Ascending aorta (tissue), 2 donors: ENCODE measurements around the gene THOC6. TPM values are rescaled to one million over a fixed set of nuclear protein-coding genes. Genes with fewer than 3 reads are reported as not detected.

Experiments
- DNase-seq, 2 donors: peaks; one replicate each; pipeline ENCODE4 v3.0.0-alpha.2; 2019; ENCODE audit warnings: low spot score in 2 of 2
- H3K27ac ChIP-seq, 2 donors: fragments of 200-600 bp; sonication (generic); one replicate each; pipeline ENCODE4 v1.5.1; 2016 to 2017; ENCODE audit warnings: mild to moderate bottlenecking in 1 of 2
- H3K27me3 ChIP-seq: fragments of 200-600 bp; sonication (generic); one replicate; pipeline ENCODE4 v1.5.1; 2017
- H3K36me3 ChIP-seq, 2 donors: fragments of 200-600 bp; sonication (generic); one replicate each; pipeline ENCODE4 v1.5.1; 2016
- H3K4me1 ChIP-seq, 2 donors: fragments of 200-600 bp; sonication (generic); one replicate each; pipeline ENCODE4 v1.5.1; 2016 to 2017; ENCODE audit warnings: mild to moderate bottlenecking in 1 of 2
- H3K4me3 ChIP-seq, 2 donors: fragments of 200-600 bp; sonication (generic); one replicate each; pipeline ENCODE4 v1.5.1; 2016 to 2017; ENCODE audit warnings: mild to moderate bottlenecking in 1 of 2
- H3K9me3 ChIP-seq, 2 donors: fragments of 200-600 bp; sonication (generic); one replicate each; pipeline ENCODE4 v1.5.1; 2016
- intact Hi-C: fragments of 100-400 bp; cut with DNase I; formaldehyde crosslinking; loops from one replicate; pipeline ENCODE4 v1.15.1; 2023
- total RNA-seq: library from RNA; depleted of rRNA; stranded (reverse); fragments of >200 nt; gene quantifications from one replicate; pipeline ENCODE4 v1.1.0, GENCODE V29; 2016
- TF ChIP-seq, protein P1 (sequence below), 3 experiments: fragments of 200-600 bp in 2 of 3; fragments of 450-650 bp in 1 of 3; sonication (generic) in 2 of 3; IDR thresholded peaks; one replicate each; pipeline ENCODE4 v1.5.1; 2016 to 2019; ENCODE audit warnings: antibody characterized with exemption in 3 of 3, mild to moderate bottlenecking in 1 of 3, moderate library complexity in 1 of 3

Gene THOC6
- total RNA-seq, 1 donor from 2014 or later = 32.6 TPM

DNA sequence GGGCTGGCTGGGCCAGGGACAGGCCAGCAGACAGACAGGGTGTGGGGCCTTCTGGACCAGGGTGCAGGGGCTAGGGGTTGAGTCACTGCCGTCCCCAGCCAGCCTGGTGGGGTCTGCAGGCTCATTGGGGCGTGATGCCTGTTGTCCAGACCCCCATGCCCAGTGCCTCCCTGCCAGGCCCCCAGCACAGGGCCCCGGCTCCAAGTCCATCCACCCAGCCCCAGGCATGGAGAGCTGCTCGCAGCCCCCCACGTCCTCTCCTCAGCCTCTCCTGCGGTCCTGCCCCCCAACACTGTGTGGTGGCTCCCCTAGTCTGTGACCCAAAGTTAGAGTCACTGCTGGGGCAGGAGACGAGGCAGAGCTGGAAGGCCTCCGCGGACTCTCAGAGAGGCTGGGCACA is 36.5 kb upstream of the THOC6 start:
- Histone ChIP-seq H3K4me3 (no peak overlapping the region), H3K27me3 (no peaks in the 10 kb centered on the region), H3K36me3 (no peaks in the 10 kb centered on the region), H3K9me3 (no peaks in the 10 kb centered on the region), H3K27ac (no peak overlapping the region), H3K4me1 (peaks cover 3 to 5% of the 10 kb centered on the region in 2 donors)
- intact Hi-C loops = no loop called here
- TF ChIP-seq, protein P1, sequence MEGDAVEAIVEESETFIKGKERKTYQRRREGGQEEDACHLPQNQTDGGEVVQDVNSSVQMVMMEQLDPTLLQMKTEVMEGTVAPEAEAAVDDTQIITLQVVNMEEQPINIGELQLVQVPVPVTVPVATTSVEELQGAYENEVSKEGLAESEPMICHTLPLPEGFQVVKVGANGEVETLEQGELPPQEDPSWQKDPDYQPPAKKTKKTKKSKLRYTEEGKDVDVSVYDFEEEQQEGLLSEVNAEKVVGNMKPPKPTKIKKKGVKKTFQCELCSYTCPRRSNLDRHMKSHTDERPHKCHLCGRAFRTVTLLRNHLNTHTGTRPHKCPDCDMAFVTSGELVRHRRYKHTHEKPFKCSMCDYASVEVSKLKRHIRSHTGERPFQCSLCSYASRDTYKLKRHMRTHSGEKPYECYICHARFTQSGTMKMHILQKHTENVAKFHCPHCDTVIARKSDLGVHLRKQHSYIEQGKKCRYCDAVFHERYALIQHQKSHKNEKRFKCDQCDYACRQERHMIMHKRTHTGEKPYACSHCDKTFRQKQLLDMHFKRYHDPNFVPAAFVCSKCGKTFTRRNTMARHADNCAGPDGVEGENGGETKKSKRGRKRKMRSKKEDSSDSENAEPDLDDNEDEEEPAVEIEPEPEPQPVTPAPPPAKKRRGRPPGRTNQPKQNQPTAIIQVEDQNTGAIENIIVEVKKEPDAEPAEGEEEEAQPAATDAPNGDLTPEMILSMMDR (IDR thresholded peaks at IDR 0.05) = no peak
- DNase-seq = no peak

DNA sequence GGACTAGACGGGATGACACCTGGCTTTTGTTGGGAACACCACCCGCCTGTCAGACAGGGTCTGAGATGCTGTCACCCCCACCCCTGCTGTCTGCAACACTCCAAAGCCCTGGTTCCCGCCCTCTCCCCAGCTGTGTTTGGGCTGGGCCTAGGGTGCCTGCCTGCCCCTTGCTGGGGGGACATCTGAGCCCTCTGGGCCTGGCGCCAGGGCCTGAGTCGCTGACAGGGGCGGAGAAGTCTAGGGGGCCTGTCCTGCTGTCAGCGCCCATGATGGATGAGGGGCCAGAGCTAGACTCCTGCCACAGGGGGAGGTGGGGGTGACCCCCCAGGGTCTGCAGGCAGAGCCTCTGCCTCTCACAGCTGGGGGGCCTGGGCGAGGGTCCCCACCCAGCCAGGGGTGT is 36.0 kb upstream of the THOC6 start:
- DNase-seq = no peak
- Histone ChIP-seq H3K4me1 (peaks cover 3 to 5% of the 10 kb centered on the region in 2 donors), H3K4me3 (no peak overlapping the region), H3K27ac (no peak overlapping the region), H3K9me3 (no peaks in the 10 kb centered on the region), H3K27me3 (no peaks in the 10 kb centered on the region), H3K36me3 (no peaks in the 10 kb centered on the region)
- TF ChIP-seq, protein P1 (IDR thresholded peaks at IDR 0.05) = no peak
- intact Hi-C loops = no loop called here

DNA sequence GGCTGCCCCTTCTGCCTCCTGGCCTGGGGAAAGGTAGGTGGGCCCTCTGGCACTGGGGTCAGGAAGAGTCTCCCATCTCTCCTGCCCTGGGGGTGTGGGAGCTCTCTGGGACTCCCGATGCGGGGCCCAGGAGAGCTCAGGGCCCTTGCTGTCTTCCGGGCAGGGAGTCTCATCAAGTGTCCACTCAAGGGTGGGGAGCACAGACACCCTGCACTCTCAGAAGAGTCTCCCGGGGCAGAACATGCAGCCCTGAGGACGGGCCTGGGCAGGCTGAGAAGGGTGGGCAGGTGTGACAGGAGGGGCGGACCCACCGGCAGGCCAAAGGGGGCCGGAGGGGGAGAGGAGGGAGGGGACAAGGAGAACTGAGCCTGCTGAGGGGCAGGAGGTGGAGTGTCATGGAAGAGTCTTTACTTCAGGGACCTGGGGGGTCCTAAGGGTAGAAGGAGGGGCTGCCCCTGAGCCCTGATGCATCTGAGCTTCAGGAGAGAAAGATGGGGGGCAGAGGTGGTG is 35.2 kb upstream of the THOC6 start:
- no peaks in the 10 kb centered on the region for H3K36me3 ChIP-seq
- intact Hi-C loops = no loop called here
- H3K27ac ChIP-seq = no peak overlapping the region
- DNase-seq = no peak
- TF ChIP-seq, protein P1 (IDR thresholded peaks at IDR 0.05) = no peak
- peaks cover 3% of the 10 kb centered on the region in 2 donors for H3K4me1 ChIP-seq
- H3K27me3 ChIP-seq = no peaks in the 10 kb centered on the region
- H3K4me3 ChIP-seq = no peak overlapping the region
- H3K9me3 ChIP-seq = no peaks in the 10 kb centered on the region

DNA sequence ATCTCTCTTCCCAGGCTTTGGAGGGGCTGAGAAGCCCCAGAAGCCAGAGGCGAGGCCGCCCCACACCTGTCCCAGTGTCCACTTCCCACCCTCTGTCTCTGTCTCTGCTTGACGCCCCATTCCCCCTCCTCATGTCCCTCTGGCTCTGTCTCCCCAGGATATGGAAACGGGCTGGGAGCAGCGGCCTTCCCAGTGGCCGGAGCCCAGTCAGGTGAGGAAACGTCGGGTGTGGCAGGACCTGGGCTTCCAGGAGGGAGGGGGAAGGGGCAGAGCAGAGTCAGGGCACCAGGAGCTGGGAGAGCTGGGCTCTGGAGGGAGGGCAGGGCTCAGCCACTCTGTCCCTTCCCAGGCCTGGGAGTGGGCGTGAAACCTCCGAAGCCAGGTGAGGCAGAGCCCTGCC is 32.9 kb upstream of the THOC6 start:
- Histone ChIP-seq H3K4me1 (peaks cover 0 to 3% of the 10 kb centered on the region in 2 donors), H3K36me3 (no peaks in the 10 kb centered on the region), H3K27me3 (no peaks in the 10 kb centered on the region), H3K9me3 (no peaks in the 10 kb centered on the region), H3K4me3 (no peak overlapping the region), H3K27ac (no peak overlapping the region)
- intact Hi-C loops = no loop called here
- TF ChIP-seq, protein P1 (IDR thresholded peaks at IDR 0.05) = no peak
- no peak for DNase-seq

DNA sequence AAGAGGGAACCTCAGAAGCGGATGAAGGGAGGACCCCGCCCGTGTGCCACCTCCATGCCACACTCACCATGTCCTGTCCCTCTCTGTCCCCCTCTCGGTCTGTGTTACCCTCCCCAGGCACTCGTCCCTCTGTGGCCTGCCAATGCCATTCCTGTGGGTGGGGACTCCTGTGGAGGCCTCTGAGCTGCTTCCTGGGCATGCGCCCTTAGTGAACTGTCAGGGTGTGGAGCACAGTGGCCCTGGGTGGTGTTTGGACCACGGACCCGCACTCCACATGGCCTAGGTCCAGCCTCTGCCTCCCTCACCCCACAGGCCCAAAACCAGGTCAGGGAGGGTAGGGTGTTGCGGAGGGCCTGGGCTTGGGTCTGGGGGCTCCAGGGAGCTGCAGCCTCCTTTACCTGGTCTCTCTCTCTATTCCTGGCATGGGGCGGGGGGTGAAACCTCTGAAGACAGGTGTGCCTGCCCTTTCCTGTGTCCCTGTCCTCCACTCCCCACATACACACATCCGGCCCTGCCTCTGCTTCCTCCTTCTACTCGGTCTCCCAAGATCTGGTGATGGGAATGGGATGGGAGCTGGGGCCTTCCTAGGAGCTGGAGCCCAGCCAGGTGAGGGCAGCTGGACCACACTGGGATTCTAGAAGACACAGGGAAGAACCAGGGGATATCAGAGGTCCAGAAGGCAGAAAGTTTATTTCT is 32.1 kb upstream of the THOC6 start:
- H3K36me3 ChIP-seq = no peaks in the 10 kb centered on the region
- H3K4me3 ChIP-seq = no peak overlapping the region
- TF ChIP-seq, protein P1 (IDR thresholded peaks at IDR 0.05) = no peak
- H3K27me3 ChIP-seq = no peaks in the 10 kb centered on the region
- H3K9me3 ChIP-seq = no peaks in the 10 kb centered on the region
- intact Hi-C loops = no loop called here
- no peak overlapping the region for H3K27ac ChIP-seq
- DNase-seq = no peak
- no peaks in the 10 kb centered on the region for H3K4me1 ChIP-seq
